G401.6 (cell line): Measurements from ENCODE around the gene TAS2R41.
"Not testable (repeated sequence)": the region's sequence is repeated elsewhere in the genome, so short reads cannot be mapped to it uniquely, and the experiment has no call there.

Source experiments
- FAIRE-seq: peaks from 2 replicates; lab custom pipeline; 2012; peaks lifted over from hg19 to GRCh38; lab: Jason Lieb, UNC

The TAS2R41 gene

DNA sequence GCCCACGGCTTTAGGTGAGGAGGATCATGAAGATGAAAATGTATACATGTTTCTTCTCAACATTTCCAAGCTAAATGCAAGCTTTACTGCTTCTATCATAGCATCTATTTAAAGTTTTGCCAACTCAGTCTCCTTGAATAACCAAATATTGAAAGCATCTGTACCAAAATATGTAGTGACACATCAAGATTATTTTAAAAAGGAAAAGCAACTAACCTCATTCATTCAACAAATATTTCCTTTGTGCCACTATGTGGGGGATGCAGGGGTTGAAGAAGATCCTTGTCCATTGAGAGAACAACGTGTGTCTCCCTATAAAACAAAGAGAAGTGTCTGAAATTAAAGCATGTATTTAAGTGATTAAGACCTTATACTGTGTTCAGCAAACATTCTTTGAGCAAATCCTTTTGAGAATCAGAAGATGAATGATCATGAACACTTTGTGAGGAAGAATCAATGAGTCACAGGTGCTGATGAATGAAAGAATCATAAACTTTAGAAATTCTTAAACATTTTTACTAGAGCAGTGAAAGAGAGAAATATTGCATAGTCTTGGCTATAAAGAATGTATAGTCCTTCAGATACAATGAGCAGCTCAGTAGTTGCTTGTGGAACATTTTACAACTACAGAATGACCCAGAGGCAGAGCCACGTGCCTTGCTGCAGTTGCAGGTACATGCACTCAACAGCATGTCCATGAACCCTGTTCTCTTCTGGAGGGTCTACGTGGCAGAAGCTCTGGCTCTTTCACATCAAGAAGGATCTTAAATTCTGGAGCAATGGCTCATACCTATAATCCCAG is 20.5 kb upstream of the TAS2R41 start:
- FAIRE-seq, result no peak

DNA sequence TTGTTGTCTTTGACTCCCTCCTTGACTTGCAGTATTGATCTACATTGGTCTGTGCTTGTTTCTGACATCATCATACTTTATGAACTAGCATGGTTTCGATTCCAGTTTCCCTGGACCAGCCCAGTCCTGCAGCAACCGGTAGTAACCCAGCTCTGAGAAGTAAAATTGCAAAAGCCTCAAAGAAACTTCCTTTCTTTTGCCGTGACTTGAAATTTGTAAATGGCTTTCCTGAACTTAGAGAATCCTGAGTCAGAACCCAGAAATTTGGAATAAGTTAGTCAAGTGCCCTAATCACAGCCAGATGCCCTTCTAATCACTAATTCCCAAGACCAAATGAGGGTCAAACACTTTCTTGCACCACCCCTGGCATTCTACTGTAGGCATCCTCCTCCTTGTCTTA is 19.4 kb upstream of the TAS2R41 start:
- FAIRE-seq, result no peak

DNA sequence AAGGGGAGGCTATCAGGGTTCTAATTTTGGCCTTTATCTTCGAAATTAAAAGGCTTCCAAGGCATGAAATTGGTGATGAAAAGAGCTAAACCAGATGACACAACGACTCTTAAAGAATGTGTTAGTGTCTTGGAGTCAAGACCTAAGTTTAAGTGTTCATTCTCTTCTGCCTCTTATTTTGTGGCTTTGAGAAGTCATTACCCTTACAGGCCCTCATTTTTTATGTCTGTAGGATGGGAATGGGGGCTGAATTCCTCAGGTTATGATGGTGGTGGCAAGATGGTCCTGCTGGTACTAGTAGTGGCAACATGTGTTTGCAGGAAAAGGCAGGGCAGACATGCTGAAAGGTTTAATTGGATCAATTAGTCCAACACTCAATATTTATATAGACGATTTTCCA is 19.0 kb upstream of the TAS2R41 start:
- FAIRE-seq, result no peak

DNA sequence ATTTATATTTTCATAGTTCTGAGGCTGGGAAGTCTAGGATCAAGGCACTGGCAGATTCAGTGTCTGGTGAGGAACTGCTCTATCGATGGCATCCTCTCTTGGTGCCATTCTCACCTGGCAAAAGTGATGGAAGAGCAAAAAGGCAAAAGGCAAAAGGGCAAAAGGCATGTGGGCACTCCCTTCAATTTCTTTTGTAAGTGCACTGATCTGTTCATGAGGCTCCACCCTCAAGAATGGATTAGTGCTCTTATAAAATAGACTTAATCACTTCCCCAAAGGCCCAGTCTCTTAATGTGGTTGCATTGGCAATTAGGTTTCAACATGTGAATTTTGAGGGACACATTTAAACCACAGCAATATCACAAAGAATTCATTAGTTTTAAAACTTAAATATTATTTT is 18.3 kb upstream of the TAS2R41 start:
- FAIRE-seq, result no peak

DNA sequence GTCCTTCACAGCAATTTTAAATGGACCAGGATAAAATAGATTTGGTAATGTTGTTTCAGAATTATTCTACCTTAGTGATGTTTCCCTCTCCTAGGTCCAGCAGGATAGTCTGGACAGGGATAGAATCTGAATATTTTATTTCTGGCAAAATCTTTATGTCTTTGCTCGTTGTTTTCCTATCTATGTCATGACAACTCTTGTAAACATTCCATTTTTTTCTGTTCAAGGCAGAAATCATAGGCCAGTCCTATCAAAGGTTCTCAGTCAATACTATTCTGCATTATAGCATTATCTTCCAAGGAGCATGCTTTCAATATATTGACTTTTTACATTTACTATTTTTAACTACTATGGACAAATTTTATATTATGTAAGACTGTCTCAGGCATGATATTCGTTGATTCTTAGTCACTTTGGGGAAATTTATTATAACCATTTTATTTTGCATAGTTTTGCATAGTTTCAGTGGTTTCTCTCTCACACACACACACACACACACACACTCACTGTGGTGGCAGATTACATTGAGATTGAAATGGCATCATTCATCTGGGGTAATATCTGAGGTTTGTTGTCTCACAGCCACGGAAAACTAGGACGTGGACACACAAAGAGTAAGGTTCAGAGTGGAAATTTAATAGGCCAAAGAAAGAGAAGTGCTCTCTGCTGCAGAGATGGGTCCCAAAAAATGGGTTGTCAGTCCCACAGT is 17.2 kb upstream of the TAS2R41 start:
- no peak for FAIRE-seq

DNA sequence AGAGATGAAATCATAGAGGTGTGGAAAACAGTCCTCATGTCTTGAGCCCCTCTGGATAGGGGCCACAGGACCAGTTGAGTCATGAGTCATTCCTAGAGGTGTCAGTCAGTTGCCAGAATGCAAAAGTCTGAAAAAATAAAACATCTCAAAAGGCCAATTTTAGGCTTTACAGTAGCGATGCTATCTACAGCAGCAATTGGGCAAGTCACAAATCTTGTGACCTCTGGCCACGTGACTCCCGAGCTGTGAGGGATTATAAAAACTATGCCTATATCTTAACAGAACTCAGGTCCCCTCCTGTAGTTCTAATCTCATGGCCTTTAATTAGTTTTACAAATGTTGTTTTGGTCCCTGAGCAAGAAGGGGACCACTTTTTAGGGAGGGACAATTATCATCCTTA is 15.6 kb upstream of the TAS2R41 start:
- no peak for FAIRE-seq

DNA sequence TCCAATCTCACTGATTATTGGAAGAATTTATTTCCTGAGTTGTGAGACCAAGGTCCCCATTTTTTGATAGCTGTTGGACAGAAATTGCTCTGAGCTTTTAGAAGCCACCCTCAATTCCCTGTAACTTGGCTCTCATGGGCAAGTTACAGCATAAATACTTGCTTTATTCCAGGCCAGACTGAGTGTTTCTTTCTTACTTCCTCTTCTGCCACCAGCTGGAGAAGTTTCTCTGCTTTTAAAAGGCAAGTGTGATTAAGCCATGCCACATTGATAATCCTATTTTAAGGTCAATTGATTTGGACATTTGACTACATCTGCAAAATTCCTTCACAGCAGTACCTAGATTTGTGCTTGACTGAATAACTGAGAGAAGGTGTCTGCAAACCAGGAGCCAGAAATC is 14.1 kb upstream of the TAS2R41 start:
- FAIRE-seq, result no peak

DNA sequence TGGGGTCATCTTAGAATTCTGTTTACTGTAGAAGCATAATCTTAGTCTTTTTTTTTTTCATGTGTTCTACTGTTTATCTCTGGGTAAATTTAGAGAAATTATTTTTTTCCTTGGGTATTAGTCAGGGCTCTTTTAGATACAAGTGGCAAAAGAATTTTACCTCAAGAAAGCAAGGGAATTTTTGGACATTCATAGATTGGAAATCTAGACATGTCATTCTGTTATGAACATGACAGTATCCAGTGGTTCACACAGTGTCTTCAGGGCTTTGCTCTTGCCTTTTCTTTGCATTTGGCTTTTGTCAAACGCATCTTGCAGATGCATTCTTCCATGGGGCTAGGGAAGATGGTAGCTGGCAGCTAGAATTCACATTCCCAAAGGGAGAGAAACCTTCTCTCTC is 13.7 kb upstream of the TAS2R41 start:
- no peak for FAIRE-seq

DNA sequence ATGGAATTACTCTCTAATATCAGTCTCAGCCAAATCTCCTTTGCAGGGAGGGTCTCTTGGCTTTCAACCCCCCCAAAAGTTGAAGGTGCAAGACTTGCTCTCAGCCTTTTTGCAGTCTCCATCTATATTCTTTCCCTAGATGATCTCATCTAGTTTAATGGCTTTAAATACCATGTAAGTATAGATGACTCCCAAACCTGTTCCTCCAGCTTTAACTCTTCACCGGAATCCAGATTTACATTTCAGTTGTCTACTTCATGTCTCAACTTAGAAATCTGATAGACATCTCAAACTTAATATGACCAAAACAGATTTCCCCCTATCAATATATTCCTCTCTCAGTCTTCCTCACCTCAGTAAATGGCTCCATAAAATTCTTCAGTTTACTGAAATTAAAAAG is 9.9 kb upstream of the TAS2R41 start:
- no peak for FAIRE-seq

DNA sequence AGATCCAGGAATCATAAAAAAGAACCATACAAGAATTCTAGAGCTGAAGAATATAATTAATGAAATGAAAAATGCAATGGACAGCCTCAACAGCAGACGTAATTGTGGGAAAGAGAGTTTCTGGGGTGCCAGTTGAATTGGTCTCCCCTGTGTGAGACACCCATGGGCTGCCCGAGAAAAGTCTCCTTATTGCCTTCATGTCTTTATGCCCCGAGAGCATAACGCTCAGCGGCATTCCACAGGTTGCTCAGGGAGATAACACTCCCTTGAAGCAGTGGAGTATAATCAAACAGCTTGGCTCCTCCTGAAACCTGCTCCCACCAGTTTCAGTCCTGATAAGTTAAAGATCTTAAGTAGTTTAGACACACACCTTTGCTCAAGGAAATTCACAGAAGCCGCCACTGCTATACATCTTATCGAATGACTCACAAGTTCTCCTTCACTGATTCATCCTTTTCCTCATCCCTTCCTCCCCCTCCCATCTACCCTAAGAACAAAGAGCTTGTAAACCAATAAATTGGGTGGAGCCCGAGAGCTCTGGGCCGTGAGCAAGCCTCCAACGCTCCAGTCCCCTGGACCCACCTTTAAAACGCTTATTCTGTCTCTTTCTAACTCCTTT is 5.5 kb upstream of the TAS2R41 start:
- not testable (repeated sequence) for FAIRE-seq

DNA sequence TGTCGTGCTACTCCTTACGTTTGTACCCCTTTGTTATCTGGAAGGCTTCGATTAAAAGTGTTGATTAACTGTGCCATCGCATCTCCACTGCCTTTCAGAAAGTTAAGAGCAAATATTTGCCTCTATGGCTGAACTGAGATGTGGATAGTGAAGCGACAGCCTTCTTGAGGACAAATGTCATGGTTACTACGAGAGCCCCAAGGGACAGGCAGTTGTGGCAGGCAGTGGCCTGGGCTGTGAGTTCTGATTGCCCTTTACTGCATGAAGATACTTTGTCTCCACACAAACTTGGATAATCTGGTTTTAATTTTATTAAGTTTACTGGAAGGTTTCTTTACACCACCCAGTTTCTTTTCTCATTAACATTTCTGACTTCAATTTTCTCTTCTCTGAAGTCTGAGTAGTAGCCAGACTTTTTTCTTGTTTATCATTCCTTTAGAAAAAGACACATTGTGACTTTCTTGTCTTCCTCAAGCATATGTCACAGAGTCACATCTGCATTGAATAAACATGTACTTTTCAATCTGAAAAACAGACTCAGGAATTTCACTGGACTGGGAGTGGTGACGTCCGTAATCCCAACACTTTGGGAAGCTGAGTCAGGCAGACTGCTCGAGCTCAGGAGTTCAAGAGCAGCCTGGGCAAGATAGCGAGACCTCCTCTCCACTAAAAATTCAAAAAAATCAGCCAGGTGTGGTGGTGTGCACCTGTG is 1.5 kb downstream of the TAS2R41 start:
- no peak for FAIRE-seq

DNA sequence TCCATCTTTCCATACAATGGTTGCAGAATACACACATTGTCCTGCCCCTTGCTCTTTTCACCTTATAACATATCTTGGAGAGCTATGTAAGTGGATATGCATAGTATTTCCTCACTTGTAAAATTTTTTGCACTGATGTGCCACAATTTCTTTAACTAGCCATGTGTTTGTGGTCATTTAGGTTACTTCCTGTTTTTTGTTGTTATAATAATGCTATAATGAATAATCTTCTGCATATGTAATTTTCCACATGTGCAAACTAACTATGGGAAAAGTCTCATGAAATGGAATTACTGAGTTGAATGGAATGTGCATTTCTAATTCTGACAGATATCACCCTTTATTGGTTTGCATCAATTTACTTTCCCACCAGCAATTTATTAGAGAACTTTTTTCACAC is 2.8 kb downstream of the TAS2R41 start:
- no peak for FAIRE-seq

DNA sequence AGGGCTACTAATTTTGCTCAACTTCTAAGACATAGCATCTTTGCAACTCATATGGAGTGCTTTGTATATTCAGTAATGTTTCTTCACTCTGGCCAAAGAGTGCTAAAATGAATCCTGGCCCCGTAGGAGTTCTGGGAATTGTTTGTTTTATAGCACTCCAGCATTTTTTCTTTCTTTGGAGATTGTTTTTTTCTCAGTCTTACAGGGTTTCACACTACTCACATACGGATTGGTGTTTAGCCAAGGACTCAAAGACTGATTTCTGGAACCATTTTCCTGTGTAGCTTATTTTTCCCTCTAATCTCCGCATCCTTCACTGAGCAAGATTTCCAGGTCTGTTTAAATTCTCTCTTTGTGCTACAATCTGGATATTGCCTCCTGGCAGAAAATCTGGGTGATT is 6.4 kb downstream of the TAS2R41 start:
- FAIRE-seq, result no peak

DNA sequence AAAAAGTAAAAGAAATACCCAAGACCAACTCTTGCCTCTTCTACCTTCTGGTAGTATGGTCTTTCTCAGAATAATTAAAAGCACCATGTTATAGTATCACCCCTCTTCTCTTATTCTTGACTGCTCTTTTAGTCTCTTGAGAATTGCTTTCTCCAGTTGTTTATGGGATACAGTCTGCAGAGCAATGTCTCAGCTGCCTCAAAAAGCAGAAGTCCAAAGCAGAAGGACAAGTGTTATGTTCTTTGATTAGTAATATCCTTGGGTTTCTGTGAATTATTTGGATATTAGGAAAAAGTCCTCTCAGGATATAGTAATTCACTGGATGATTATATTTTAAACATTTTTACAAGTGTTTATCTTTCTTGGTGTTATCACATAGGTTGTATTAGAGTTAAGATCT is 7.4 kb downstream of the TAS2R41 start:
- no peak for FAIRE-seq

DNA sequence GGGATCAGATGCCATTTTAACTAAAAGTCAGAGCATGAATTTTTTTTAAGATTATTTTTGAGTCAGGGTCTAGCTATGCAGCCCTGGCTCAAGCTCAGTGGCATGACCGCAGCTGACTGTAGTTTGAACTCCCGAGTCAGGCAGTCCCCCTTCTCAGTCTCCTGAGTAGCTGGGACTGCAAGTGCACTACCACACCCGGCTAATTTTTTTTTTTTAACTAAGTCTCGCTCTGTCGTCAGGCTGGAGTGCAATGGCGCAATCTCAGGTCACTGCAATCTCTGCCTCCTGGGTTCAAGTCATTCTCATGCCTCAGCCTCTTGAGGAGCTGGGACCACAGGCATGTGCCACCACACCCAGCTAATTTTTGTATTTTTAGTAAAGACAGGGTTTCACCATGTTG is 7.8 kb downstream of the TAS2R41 start:
- no peak for FAIRE-seq

DNA sequence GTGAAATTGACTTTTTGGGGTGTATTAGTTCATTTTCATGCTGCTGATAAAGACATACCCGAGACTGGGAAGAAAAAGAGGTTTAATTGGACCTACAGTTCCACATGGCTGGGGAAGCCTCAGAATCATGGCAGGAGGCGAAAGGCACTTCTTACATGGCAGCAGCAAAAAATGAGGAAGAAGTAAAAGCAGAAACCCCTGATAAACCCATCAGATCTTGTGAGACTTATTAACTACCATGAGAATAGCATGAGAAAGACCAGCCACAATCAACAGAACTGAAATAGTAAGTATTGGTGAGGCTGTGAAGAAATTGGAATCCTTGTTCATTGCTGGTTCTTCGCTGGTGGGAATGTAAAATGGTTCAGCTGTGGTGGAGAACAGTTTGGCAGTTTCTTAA is 8.6 kb downstream of the TAS2R41 start:
- FAIRE-seq, result not testable (repeated sequence)

DNA sequence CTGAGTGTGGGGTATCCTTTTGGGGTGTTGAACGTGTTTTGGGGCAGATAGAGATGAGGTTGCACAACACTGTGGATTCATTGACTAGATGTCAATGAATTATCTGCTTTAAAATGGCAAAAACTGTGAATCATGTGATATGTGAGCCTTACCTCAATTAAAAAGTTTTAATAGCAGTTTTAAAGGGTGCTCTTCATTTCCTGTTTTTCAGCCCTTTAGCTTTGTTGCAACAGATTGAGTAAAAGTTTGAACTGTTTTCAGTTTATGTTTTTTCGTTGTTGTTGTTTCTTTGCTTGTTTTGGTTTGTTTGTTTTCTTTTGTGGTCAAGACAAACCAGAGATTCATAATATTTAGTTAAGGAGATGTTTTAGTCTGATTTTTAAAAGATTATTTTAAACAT is 9.4 kb downstream of the TAS2R41 start:
- FAIRE-seq, result no peak

DNA sequence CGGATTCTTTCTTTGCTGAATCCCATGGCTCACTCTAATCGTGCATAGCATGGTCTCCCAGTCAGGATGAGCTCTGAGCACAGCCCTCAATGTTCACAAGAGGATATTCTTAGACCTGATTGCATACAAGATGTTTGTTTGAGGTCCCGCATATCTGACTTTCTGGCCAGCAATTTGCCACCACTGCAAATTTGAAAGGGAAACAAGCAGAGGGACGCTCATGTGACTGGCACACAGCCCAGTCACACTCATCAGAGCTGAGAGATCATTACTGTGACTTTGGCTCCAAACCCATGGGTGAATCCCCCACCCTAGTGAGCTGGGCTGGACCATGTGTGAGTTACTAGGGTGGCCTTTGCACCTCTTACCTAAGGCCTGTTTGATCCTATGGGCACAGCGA is 9.9 kb downstream of the TAS2R41 start:
- no peak for FAIRE-seq

DNA sequence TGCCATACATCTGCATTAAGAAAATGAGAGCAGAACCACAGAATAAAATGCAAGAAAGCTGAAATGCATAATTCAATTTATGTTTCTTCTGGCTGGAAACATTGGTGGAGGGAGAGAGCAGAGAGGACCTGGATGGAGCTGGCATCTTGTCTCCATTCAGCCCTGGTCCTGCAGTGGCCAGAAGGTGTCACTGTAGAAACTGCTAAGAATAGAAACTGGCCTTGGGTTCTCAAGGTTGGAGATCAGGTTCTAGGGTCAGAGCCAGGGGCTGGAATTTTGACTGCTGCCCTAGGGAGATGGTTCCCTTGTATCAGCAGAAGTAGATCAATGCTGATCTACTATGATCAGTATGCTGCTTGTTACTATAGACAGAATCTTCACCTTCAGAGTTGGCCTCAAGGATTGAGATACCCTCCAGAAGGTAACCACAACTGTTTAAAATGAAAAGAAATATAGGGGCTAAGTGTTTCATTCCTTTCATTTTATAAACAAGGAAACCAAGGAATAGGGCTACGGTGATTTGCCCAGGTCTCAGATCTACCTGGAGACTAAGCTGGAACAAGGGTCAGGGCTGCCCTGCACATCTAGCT is 13.1 kb downstream of the TAS2R41 start:
- no peak for FAIRE-seq

DNA sequence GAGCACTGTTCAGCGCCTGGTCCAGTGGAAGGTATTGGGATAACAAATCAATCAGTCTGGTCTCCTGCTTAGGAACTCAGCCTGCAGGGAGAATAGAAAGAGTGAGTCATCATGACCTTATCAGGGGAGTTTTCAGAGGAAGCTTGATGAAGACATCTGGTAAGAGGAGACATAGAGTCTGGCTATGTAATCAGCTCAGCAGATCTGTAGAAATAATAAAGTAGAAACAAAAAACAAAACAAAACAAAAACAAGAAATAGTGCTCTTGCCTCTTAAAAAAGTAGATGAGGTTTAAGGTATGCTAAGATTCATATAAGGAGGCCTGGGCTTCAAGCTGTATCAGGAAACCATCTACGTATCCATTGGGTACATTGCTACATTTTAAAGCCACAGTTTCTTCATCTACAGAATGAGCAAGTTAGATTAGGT is 14.4 kb downstream of the TAS2R41 start:
- no peak for FAIRE-seq

DNA sequence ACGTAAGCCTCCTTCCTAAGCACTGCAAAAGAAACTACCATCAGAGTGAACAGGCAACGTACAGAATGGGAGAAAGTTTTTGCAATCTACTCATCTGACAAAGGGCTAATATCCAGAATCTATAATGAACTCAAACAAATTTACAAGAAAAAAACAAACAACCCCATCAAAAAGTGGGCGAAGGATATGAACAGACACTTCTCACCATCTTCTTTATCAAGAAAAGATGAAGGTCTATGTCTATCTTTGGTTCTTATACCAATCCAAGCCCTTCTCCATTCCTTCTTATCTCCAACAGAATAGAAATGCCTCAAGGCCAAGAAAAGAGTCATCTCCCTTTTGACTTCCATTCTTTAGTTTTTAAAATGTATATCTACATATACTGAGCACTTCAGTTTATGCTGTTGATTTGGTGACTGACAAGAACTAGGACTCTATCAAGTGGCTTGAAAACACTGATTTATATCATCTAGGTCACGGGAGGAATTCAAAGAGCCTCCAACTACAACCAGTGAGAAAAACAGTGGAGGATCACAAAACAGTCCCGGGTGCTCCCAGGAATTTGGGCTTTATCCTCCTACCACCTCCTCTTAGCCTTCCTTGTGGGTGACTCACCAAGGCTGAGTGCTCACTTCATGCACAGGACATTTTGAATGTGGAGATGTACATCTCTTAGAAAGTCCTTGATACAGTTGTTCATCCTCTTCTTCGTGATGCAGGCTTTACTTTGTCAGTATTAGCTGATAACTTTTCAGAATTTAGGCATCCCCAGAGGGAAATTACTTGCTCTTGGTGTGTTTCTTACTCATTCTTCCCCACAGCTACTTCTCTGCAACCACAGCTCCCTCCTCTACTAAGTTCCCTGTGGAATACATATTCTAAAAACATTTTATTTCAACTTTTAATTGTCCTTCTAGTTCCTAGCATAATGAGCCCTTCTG is 15.4 kb downstream of the TAS2R41 start:
- FAIRE-seq, result no peak
